Sigmoid colon (tissue), 7 donors: ENCODE measurements around the gene TTC31. TPM values are rescaled to one million over a fixed set of nuclear protein-coding genes. Genes with fewer than 3 reads are reported as not detected.
A peak's percentile ranks its signal among the peaks of the same experiment; 100 is the strongest.

Source experiments
- DNase-seq: peaks from one replicate; pipeline ENCODE4 v3.0.0-alpha.2; 2019
- H3K27ac ChIP-seq, 4 donors: fragments of 200-600 bp; sonication (generic); one replicate each; pipeline ENCODE4 v1.5.1; 2016 to 2019; ENCODE audit warnings: mild to moderate bottlenecking in 1 of 4
- H3K27me3 ChIP-seq, 3 donors: fragments of 200-600 bp; sonication (generic); one replicate each; pipeline ENCODE4 v1.5.1; 2019; ENCODE audit warnings: mild to moderate bottlenecking in 1 of 3
- H3K36me3 ChIP-seq, 4 donors: fragments of 200-600 bp; sonication (generic); one replicate each; pipeline ENCODE4 v1.5.1; 2016 to 2019
- H3K4me1 ChIP-seq, 4 donors: fragments of 200-600 bp; sonication (generic); one replicate each; pipeline ENCODE4 v1.5.1; 2017 to 2019
- H3K4me3 ChIP-seq, 4 donors: fragments of 200-600 bp; sonication (generic); one replicate each; pipeline ENCODE4 v1.5.1; 2017 to 2019; ENCODE audit warnings: mild to moderate bottlenecking in 2 of 4, moderate library complexity in 1 of 4
- H3K9me3 ChIP-seq, 4 donors: fragments of 200-600 bp in 3 of 4; sonication (generic) in 3 of 4; one replicate each; pipeline versions ENCODE4 v1.5.1 to v1.6.1; 2013 to 2019
- CTCF ChIP-seq, 4 experiments: fragments of 450-650 bp in 3 of 4; fragments of 200-600 bp in 1 of 4; IDR thresholded peaks; one replicate each; pipeline ENCODE4 v1.5.1; 2016 to 2019; ENCODE audit warnings: antibody characterized with exemption in 4 of 4, mild to moderate bottlenecking in 3 of 4, moderate library complexity in 2 of 4
- EP300 ChIP-seq, 4 donors: sonication (generic); formaldehyde crosslinking; IDR thresholded peaks; one replicate each; pipeline ENCODE4 v1.6.1; 2017; ENCODE audit warnings: antibody characterized with exemption in 4 of 4
- POLR2A ChIP-seq, 2 donors: fragments of 450-650 bp; IDR thresholded peaks; one replicate each; pipeline ENCODE4 v1.6.1; 2016; ENCODE audit warnings: antibody characterized with exemption in 2 of 2, mild to moderate bottlenecking in 2 of 2, moderate library complexity in 2 of 2
- POLR2AphosphoS5 ChIP-seq, 4 donors: sonication (generic); formaldehyde crosslinking; IDR thresholded peaks; one replicate each; pipeline ENCODE4 v1.6.1; 2017; ENCODE audit warnings: antibody characterized with exemption in 4 of 4
- WGBS, 2 donors: extraction: QIAGEN DNeasy Blood & Tissue Kit; methylation state at CpG; one replicate each; pipeline ENCODE4 v1.1.7; 2013; 5-methylcytosine and 5-hydroxymethylcytosine counted together
- intact Hi-C: fragments of 100-400 bp; cut with DNase I; formaldehyde crosslinking; loops from one replicate; pipeline ENCODE4 v1.15.1; 2023
- polyA plus RNA-seq, 3 donors: library from polyadenylated mRNA; stranded (reverse); fragments of 200-250 nt; gene quantifications; one replicate each; pipeline ENCODE4 v1.2.3, GENCODE V29; 2013
- total RNA-seq, 4 donors: library from RNA; depleted of rRNA; stranded (reverse); fragments of >200 nt; gene quantifications; one replicate each; pipeline ENCODE4 v1.1.0, GENCODE V29; 2016
- donor health status: healthy with polysubstance abuse.
- donor health status: Bipolar disorder and iron deficiency.
- donor health status: healthy.

Gene TTC31
- total and polyA plus RNA-seq, 7 donors, result 12.7 to 29.6 (median 22.4) TPM

GRCh38 chr2:74511104-74511989 lies 28.5 kb downstream of the TTC31 start:
- H3K9me3 ChIP-seq, result no peaks in the 10 kb centered on the region
- H3K27ac ChIP-seq, result no peak overlapping the region
- DNase-seq, result no peak
- H3K4me1 ChIP-seq, result peaks cover 0 to 45% (median 40%) of the 10 kb centered on the region in 4 donors
- intact Hi-C loops, result no loop called here
- H3K36me3 ChIP-seq, result no peaks in the 10 kb centered on the region
- H3K27me3 ChIP-seq, result peaks cover 39 to 75% (median 67%) of the 10 kb centered on the region in 3 donors
- 29 to 39% methylated on average over 11 of the region's 11 CpGs for WGBS, 2 donors
- no peak for TF ChIP-seq POLR2A (IDR thresholded peaks at IDR 0.05)
- no peak for TF ChIP-seq POLR2AphosphoS5 (IDR thresholded peaks at IDR 0.05)
- TF ChIP-seq CTCF (IDR thresholded peaks at IDR 0.05), result no peak
- no peak for TF ChIP-seq EP300 (IDR thresholded peaks at IDR 0.05)
- no peak overlapping the region for H3K4me3 ChIP-seq

- Histone ChIP-seq H3K9me3 (no peaks in the 10 kb centered on the region), H3K27ac (no peak overlapping the region), H3K36me3 (no peaks in the 10 kb centered on the region), H3K4me3 (no peak overlapping the region), H3K4me1 (peaks cover 0 to 40% (median 34%) of the 10 kb centered on the region in 4 donors), H3K27me3 (peaks cover 49 to 86% (median 82%) of the 10 kb centered on the region in 3 donors)
- peak; percentile 46 for DNase-seq
- TF ChIP-seq EP300 (IDR thresholded peaks at IDR 0.05), result no peak
- TF ChIP-seq POLR2A (IDR thresholded peaks at IDR 0.05), result no peak
- TF ChIP-seq CTCF (IDR thresholded peaks at IDR 0.05), result no peak
- no peak for TF ChIP-seq POLR2AphosphoS5 (IDR thresholded peaks at IDR 0.05)
- 7% methylated on average over 36 of the region's 36 CpGs for WGBS, 2 donors
- intact Hi-C loops, result no loop called here
These were observed 30.1 kb downstream of the TTC31 start for GRCh38 chr2:74512744-74513604.

- Histone ChIP-seq H3K36me3 (no peaks in the 10 kb centered on the region), H3K4me1 (peaks cover 0 to 36% (median 29%) of the 10 kb centered on the region in 4 donors), H3K4me3 (peak overlapping the region in 1 of 4 donors; percentile 8), H3K9me3 (no peaks in the 10 kb centered on the region), H3K27ac (no peak overlapping the region), H3K27me3 (peaks cover 50 to 94% (median 90%) of the 10 kb centered on the region in 3 donors)
- intact Hi-C loops, result no loop called here
- WGBS, 2 donors, result 5 to 7% methylated on average over 52 of the region's 52 CpGs
- DNase-seq, result peak; percentile 60
- no peak for TF ChIP-seq POLR2A (IDR thresholded peaks at IDR 0.05)
- peak; percentile 40 to 87 (median 72) for TF ChIP-seq POLR2AphosphoS5 (IDR thresholded peaks at IDR 0.05)
These were observed 30.9 kb downstream of the TTC31 start for GRCh38 chr2:74513605-74514367.

GRCh38 chr2:74514368-74515270 lies 31.7 kb downstream of the TTC31 start, which contains the start of gene TLX2:
TLX2 (plus strand) TSS chr2:74514450; CDS start chr2:74514807, 357 bp downstream.
- Histone ChIP-seq H3K36me3 (no peaks in the 10 kb centered on the region), H3K27ac (no peak within 1 kb of the TSS), H3K9me3 (no peaks in the 10 kb centered on the region), H3K4me3 (peak within 1 kb of the TSS in 1 of 4 donors; percentile 8), H3K4me1 (peaks cover 0 to 36% (median 29%) of the 10 kb centered on the region in 4 donors), H3K27me3 (peaks cover 51 to 100% (median 97%) of the 10 kb centered on the region in 3 donors)
- DNase-seq, result peak; percentile 54
- intact Hi-C loops, result no loop called here
- 3 to 4% methylated on average over 82 of the region's 82 CpGs for WGBS, 2 donors
- TF ChIP-seq CTCF (IDR thresholded peaks at IDR 0.05), result no peak
- no peak for TF ChIP-seq POLR2A (IDR thresholded peaks at IDR 0.05)
- no peak for TF ChIP-seq POLR2AphosphoS5 (IDR thresholded peaks at IDR 0.05)
- no peak for TF ChIP-seq EP300 (IDR thresholded peaks at IDR 0.05)
